IMR-90 (cell line): ENCODE data around the gene DPP6.

Experiments
- CEBPB ChIP-seq: IDR thresholded peaks from 2 replicates; pipeline ENCODE4 v1.6.1; 2012; ENCODE audit warnings: low read depth, low read length, improper control_type of control experiment
- CHD1 ChIP-seq: IDR thresholded peaks from 2 replicates; pipeline ENCODE4 v1.6.1; 2012; ENCODE audit warnings: low read depth, low read length, improper control_type of control experiment
- MXI1 ChIP-seq: IDR thresholded peaks from 2 replicates; pipeline ENCODE4 v1.6.1; 2012; ENCODE audit warnings: low read depth, mild to moderate bottlenecking, low read length, moderate library complexity, borderline replicate concordance
- NFE2L2 ChIP-seq: fragments of 150-350 bp; IDR thresholded peaks from 2 replicates; pipeline ENCODE4 v1.6.1; 2016; ENCODE audit warnings: low read depth, mild to moderate bottlenecking, low read length
- POLR2A ChIP-seq: IDR thresholded peaks from 2 replicates; pipeline ENCODE4 v1.6.1; 2012; ENCODE audit warnings: mild to moderate bottlenecking, low read depth, low read length
- RAD21 ChIP-seq: IDR thresholded peaks from 2 replicates; pipeline ENCODE4 v1.6.1; 2012; ENCODE audit warnings: low read length, improper control_type of control experiment
- RCOR1 ChIP-seq: IDR thresholded peaks from 2 replicates; pipeline ENCODE4 v1.6.1; 2012; ENCODE audit warnings: mild to moderate bottlenecking, low read length, improper control_type of control experiment; ENCODE audit not compliant: insufficient replicate concordance
- TF ChIP-seq, protein P1 (sequence below): conservative IDR thresholded peaks from 2 replicates; pipeline ENCODE4 v1.5.1; 2012; ENCODE audit warnings: mild to moderate bottlenecking, low read depth, low read length, improper control_type of control experiment
- TF ChIP-seq, protein P2 (sequence below): fragments of 150-350 bp; IDR thresholded peaks from 2 replicates; pipeline ENCODE4 v1.6.1; 2017; ENCODE audit warnings: mild to moderate bottlenecking, antibody characterized with exemption, low read length, low read depth

DNA sequence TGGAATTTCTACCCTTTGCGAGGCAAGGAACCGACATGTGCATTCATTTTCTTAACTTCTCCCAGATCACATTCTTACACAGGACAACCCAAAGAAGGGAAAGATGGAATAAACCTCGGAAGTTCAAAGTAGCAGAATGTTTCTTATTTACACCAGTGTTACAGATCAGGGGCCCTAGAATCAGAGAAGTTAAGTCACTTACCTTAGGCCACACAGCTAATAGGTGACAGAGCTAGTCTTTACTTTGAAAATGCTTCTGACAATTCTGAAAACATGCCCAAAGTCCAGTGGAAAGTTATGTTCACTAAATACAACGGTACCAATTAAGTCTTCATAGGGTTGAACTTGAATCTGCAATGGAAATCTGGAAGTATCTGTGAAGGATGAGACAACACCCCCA, 437.7 kb downstream of the DPP6 start:
- no peak for TF ChIP-seq RAD21
- TF ChIP-seq, protein P1, sequence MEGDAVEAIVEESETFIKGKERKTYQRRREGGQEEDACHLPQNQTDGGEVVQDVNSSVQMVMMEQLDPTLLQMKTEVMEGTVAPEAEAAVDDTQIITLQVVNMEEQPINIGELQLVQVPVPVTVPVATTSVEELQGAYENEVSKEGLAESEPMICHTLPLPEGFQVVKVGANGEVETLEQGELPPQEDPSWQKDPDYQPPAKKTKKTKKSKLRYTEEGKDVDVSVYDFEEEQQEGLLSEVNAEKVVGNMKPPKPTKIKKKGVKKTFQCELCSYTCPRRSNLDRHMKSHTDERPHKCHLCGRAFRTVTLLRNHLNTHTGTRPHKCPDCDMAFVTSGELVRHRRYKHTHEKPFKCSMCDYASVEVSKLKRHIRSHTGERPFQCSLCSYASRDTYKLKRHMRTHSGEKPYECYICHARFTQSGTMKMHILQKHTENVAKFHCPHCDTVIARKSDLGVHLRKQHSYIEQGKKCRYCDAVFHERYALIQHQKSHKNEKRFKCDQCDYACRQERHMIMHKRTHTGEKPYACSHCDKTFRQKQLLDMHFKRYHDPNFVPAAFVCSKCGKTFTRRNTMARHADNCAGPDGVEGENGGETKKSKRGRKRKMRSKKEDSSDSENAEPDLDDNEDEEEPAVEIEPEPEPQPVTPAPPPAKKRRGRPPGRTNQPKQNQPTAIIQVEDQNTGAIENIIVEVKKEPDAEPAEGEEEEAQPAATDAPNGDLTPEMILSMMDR = no peak
- no peak for TF ChIP-seq POLR2A
- TF ChIP-seq MXI1 = no peak
- TF ChIP-seq, protein P2, sequence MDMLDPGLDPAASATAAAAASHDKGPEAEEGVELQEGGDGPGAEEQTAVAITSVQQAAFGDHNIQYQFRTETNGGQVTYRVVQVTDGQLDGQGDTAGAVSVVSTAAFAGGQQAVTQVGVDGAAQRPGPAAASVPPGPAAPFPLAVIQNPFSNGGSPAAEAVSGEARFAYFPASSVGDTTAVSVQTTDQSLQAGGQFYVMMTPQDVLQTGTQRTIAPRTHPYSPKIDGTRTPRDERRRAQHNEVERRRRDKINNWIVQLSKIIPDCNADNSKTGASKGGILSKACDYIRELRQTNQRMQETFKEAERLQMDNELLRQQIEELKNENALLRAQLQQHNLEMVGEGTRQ = no peak
- no peak for TF ChIP-seq RCOR1
- TF ChIP-seq CHD1 = no peak
- TF ChIP-seq NFE2L2 = no peak
- no peak for TF ChIP-seq CEBPB
